HT-29 (cell line): ENCODE results near the gene OCRL. TPM values are rescaled to one million over a fixed set of nuclear protein-coding genes. Genes with fewer than 3 reads are reported as not detected.

ENCODE experiments used
- DNase-seq: peaks from one replicate; pipeline ENCODE4 v3.0.0-alpha.2; 2015; ENCODE audit warnings: low spot score
- total RNA-seq: library from RNA; depleted of rRNA; stranded (reverse); fragments of >200 nt; shearing (Covaris generic); gene quantifications from 2 replicates; pipeline ENCODE4 v1.2.3, GENCODE V29; 2014; rRNA removed

Gene OCRL
- total RNA-seq: 10.1 and 12.4 TPM in 2 replicates

- DNase-seq: peak; percentile 74
These were observed at the start of gene OCRL for GRCh38 chrX:129540068-129540653. TSS of gene OCRL (plus strand) at chrX:129540259. CDS start at chrX:129540440, 181 bp downstream.

GRCh38 chrX:129490330-129490729, 49.7 kb upstream of the OCRL start:
- no peak for DNase-seq

DNA sequence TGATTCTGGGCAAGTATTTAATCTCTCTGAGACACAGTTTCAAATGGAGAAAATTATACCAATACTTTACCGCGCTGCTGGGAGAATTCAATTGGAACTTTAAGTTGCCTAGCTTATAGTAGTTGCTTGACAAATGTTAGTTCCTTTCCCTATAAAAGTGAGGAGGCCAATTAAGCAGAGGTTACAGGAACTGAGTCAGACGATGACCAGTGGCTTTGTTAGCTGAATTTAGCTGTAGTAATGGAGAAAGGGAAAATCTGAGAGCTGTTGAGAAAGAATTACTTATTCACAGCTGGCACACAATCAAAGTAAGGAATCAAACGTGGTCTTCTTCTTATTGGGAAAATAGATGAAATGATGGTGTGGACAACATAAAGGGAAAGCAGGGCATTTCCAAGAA, 46.4 kb upstream of the OCRL start:
- DNase-seq: no peak

- DNase-seq: no peak
These were observed 45.2 kb upstream of the OCRL start for GRCh38 chrX:129494887-129495286.

DNA sequence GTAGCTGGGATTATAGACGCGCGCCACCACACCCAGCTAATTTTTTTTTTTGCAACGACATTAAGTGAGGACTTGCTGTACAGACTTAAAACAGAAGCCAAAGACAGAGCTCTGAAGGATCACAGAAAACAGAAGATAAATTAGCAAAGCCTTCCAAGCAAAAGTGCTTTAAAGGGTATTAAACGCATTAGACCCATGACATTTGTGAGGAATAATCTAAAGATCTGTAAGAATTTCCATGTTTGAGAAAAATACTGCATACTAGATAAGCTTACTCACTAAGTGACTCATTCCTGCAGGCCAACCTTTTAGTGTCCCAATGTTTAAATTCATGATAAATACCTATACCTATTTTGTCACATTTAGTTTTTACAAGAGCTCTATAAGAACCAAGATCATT, 44.2 kb upstream of the OCRL start:
- DNase-seq: no peak

DNA sequence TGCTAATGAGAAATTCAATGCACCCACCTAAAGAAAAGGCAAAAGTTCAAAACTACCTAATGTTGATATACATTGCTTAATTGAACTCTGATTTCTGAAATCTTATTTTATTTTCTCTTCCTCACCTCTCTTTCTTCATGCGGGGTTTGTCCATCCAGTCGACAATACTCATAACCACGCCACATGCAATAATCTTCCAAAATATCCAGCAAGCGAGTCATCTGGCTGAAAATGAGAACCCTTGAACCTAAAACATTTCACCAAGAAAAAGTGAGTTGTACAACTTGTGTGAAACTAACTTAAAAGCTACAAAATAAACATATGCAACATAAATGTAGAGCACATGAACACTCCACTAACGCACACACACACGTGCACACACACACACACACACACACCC, 43.4 kb upstream of the OCRL start:
- no peak for DNase-seq

- no peak for DNase-seq
These were observed 42.8 kb upstream of the OCRL start for GRCh38 chrX:129497146-129497843.

DNA sequence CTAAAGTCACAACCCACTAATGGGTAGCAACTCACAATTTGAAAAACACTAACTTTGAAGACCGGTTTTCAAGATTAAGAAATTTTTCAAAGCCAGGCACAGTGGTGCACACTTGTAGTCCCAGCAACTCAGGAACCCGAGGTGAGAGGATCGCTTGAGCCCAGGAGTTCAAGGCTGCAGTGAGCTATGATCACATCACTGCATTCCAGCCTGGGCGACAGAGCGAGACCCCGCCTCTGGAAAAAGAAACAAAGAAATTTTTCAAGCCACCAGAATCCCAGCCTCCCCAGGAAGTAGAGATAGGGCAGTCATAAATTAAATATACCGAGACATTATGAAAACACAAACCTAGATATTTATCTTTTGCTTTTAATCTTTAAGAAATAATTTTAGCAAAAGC, 29.7 kb upstream of the OCRL start:
- DNase-seq: no peak

DNA sequence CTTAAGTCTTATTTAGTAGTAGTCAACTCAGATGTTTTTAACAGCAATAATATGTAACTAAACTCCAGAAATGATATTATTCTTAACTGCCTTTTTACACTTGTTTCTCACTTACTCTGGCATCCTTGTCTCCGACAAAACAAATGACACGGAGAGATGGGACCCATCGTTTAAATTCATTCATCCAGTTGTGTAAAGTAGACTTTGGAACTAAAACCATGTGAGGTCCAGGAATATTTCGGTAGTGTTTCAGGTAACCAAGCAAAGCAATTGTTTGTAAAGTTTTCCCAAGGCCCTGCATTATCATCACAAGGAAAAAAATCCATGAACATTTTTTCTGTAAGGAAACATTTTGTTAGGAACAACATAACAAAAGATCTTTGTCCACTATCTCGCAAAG, 28.4 kb upstream of the OCRL start:
- DNase-seq: no peak

DNA sequence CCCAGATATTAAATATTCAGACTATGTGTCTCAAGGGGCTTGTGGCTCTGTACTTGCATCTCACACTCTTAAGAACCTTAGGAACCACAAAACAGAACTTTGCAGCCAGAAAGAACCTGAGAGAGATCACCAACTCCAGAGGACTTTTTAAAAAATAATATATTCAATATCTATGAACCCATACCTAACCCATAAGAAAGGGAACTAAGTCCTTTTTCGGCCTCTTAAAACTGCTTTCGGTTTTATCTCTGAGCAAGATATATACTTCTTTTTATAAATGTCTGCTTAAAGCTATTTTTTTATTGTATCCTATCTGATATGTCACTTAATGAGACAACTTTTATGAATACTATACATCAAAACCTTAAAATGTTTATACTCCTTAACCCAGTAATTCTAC, 27.6 kb upstream of the OCRL start:
- no peak for DNase-seq

GRCh38 chrX:129516402-129516801, 23.7 kb upstream of the OCRL start:
- DNase-seq: no peak

- no peak for DNase-seq
These were observed 19.9 kb upstream of the OCRL start for GRCh38 chrX:129520151-129520550.

DNA sequence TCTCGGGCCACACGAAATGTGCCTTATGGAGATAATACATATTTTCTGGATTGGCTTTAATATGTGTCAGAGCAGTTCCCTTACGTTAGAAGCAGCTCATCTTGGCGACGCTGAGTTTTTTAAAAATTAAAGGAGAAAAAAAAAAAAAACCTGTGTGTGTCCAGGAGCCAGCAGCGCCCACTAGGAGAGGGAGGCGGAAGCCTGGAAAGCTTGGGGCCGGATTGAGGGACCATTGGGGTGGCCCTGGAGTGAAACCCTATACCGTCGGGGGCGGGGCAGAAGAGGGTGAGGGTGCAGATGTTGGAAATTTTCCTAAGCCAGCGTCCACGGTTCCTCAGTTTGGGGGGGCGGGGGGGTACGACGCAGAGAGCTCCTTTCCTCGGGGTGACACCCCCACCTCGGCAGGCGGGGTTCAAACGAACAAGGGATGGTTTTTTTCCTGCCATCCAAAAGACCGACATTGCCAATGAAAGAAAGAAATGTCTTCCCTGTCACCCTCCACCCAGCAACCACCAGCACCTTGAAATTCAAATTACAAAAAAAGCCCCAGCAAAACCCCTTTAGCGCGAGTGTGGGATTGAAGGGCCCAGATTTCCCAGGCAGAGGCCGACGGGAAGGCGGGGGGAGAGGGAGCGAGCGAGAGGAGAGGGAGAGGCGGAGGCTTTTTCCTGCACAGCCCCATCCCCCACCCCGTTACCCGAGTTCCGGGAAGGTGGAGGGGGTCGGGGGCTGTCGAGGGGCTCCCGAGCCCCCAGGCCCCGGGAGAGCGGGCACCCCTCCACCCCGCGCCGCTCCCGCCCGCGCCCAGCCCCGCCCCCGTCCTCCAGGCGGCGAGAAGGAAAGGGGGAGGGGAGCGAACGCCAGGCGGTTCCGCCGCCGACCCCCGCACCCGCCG, 17.6 kb upstream of the OCRL start:
- peak; percentile 54 for DNase-seq

- DNase-seq: peak; percentile 25
These were observed 16.8 kb upstream of the OCRL start, which contains the start of gene SMARCA1 for GRCh38 chrX:129523079-129523911. TSS of gene SMARCA1 (minus strand) at chrX:129523490. CDS start at chrX:129523370, 120 bp downstream.

DNA sequence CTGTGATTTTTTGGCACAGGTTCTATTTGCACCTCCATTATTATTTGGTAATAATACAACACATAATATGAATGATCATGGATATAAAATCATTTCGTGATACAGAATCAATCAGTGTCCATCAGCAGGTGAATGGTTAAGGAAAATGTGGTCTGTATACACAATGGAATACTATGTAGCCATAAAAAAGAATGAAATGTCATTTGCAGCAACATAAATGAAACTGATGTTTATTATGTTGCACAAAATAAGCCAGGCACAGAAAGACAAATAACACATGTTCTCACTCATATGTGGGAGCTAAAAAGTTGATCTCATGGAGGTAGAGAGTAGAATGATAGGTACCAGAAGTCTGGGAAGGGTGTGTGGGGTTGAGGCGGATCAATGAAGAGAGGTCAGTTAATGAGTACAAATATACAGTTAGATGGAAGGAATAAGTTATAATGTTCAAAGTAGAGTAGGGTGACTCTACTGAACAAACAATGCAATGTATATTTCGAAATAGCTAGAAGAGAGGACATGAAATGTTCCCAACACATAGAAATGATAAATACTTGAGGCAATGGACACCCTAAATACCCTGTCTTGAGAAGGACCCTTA, 15.7 kb upstream of the OCRL start:
- DNase-seq: no peak

DNA sequence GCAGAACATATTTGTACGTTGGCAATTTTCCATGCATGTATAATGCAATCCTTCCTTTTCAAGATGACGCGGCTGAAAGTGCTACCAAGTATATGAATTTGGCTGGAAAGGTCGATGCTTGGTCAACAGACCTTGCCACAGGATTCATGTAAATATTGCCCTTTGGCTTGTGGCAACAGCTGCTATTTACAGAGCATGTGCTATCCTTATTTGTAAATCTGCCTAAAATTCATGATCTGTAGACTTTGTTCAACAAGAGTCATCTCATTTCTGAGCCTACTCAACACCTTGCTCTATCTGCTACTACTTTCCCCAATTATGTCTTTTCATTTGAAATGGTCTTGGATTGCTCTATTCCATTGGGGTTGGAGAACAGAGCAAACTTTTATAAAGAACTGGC, 14.9 kb upstream of the OCRL start:
- no peak for DNase-seq

DNA sequence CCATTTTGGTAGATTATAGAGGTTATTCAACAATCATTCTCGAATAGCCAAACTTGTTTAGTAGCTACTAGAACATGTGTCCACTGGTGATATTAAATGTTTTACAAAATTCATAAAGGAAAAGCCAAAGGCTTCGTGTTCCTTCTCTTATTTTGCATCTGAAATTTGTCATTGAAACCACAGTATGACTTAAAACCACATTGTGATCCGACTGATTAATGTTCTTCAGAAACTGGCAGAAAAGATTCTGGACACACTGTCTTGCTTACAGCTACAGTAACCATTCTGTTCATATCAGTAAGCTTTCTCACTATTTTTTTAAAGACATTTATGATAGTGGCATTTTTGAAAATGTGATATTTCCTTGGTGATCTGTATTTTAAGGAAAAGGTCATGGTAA, 14.2 kb upstream of the OCRL start:
- DNase-seq: no peak

DNA sequence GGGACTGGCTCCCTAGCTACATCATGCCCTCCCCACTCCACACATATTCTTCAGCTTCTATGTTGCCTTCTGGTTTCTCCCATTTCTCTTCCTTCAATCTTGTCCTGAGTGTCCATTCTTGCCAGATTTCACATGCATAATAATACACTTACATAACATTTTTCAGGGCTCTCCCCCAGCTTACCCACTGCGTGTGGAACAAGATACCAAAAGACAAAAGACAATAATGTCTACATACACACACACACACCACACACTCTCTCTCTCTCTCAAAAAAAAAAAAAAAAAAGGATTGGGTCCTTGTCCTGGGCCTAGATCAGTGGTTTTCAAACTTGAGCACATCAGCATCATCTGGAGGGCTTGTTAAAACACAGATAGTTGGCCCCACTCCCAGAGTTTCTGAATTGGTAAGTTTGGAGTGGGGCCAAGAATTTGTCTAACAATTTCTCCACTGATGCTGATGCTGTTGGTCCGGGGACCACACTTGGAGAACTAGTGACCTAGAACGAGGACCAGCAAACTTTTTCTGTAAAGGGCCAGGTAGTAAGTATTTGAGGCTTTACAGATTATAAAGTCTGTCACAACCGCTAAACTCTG, 10.3 kb upstream of the OCRL start:
- DNase-seq: no peak

DNA sequence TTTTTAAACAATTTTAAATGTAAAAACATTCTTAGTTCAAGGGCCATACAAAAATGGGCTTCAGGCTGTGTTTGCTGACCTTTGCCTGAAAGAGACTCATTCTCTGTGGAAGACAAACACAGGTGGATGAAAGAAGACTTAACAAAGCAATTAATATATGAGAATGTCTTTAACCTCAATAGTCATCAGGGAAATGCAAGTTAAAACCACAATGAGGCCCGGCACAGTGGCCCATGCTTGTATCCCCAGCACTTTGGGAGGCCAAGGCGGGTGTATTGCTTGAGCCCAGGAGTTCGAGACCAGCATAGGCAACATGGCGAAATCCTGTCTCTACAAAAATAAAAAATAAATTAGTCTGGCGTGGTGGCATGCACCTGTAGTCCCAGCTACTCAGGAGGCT, 9.6 kb upstream of the OCRL start:
- DNase-seq: no peak

- no peak for DNase-seq
These were observed 8.9 kb upstream of the OCRL start for GRCh38 chrX:129531132-129531531.
